Melanocyte of skin (primary cell): ENCODE results near the gene ODAD2. TPM values are rescaled to one million over a fixed set of nuclear protein-coding genes. Genes with fewer than 3 reads are reported as not detected.

Experiments used
- small RNA-seq, 2 donors: library from RNA; depleted of rRNA; stranded (forward); fragments of <200 nt; gene quantifications; one replicate each; pipeline ENCODE3, GENCODE V24; 2012
- total RNA-seq, 2 donors: library from RNA; depleted of rRNA; stranded (reverse); fragments of >200 nt; gene quantifications; 2 replicates each; pipeline ENCODE4 v1.2.3, GENCODE V29; 2012

The ODAD2 gene, protein sequence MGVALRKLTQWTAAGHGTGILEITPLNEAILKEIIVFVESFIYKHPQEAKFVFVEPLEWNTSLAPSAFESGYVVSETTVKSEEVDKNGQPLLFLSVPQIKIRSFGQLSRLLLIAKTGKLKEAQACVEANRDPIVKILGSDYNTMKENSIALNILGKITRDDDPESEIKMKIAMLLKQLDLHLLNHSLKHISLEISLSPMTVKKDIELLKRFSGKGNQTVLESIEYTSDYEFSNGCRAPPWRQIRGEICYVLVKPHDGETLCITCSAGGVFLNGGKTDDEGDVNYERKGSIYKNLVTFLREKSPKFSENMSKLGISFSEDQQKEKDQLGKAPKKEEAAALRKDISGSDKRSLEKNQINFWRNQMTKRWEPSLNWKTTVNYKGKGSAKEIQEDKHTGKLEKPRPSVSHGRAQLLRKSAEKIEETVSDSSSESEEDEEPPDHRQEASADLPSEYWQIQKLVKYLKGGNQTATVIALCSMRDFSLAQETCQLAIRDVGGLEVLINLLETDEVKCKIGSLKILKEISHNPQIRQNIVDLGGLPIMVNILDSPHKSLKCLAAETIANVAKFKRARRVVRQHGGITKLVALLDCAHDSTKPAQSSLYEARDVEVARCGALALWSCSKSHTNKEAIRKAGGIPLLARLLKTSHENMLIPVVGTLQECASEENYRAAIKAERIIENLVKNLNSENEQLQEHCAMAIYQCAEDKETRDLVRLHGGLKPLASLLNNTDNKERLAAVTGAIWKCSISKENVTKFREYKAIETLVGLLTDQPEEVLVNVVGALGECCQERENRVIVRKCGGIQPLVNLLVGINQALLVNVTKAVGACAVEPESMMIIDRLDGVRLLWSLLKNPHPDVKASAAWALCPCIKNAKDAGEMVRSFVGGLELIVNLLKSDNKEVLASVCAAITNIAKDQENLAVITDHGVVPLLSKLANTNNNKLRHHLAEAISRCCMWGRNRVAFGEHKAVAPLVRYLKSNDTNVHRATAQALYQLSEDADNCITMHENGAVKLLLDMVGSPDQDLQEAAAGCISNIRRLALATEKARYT
- total RNA-seq, result under 1 TPM in 1 of 2 donors, not detected in 1; 0.33 TPM

DNA sequence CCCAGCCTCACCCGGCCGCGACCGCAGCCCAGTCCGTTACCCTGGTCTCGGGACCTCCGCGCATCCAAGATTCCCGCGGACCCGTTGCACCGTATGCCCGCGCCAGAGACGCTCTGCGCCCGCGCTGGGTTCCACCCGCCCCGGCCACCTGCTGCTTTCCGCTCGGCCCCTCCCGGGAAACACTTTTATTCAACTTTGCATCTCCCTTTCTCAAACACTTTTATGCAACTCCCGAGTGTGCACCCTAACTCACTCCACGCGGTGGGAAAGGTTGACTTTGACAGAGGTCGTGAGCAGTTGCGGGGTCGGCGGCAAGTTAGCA is at the start of gene ODAD2:
ODAD2 (minus strand) TSS at position 126 of the 322 bp plus-strand sequence. CDS start 3,937 bp downstream, outside the sequence.

Small RNAs within 50 kb of the gene (small RNA-seq; reads per million reads assigned to genes)
- 0 to 0.06 reads per million in 2 donors for gene MRPS21P5
- 0 reads per million in 2 donors for gene RN7SKP132
